SH-SY5Y (cell line): ENCODE results near the gene HSF2BP.

ENCODE experiments used
- GATA2 ChIP-seq: IDR thresholded peaks from 2 replicates; pipeline ENCODE4 v1.6.1; 2011; ENCODE audit warnings: mild to moderate bottlenecking, low read depth, low read length
- GATA3 ChIP-seq: IDR thresholded peaks from 2 replicates; pipeline ENCODE4 v1.6.1; 2011; ENCODE audit warnings: low read depth, mild to moderate bottlenecking, low read length, moderate library complexity

- no peak for TF ChIP-seq GATA2
- TF ChIP-seq GATA3, result no peak
These were observed 59.6 kb downstream of the HSF2BP start for GRCh38 chr21:43599728-43600127.
